HCT116 (cell line): ENCODE results near the gene SEMA3F. TPM values are rescaled to one million over a fixed set of nuclear protein-coding genes. Genes with fewer than 3 reads are reported as not detected.
"Not testable (repeated sequence)": the region's sequence is repeated elsewhere in the genome, so short reads cannot be mapped to it uniquely, and the experiment has no call there.

Experiments
- ATAC-seq: fragments of 200-7000 bp; cut with Tn5 transposase; 2 replicates; pipeline ENCODE4 v1.9.1; 2020; ENCODE audit warnings: mild to moderate bottlenecking, moderate library complexity
- BruUV-seq: library from RNA; stranded (reverse); fragments of 400-500 nt; replicated peaks from 2 replicates; lab custom pipeline; 2021; lab: Mats Ljungman, UMichigan
- CTCF ChIA-PET: fragments of 300-600 bp; sonication (Branson Sonifier 250); formaldehyde crosslinking; loops from one replicate; lab custom pipeline; 2021; ENCODE audit warnings: antibody characterized with exemption; lab: Charles Lee
- POLR2A ChIA-PET: fragments of 300-600, 350-600 bp; sonication (Branson Sonifier 250); formaldehyde crosslinking; loops from one replicate; lab custom pipeline; 2021; ENCODE audit warnings: antibody characterized with exemption; lab: Charles Lee
- RAD21 ChIA-PET, 2 experiments: fragments of 300-600 bp; sonication (Branson Sonifier 250); formaldehyde crosslinking; loops; one replicate each; lab custom pipeline; 2023; ENCODE audit warnings: low total read pairs in 2 of 2; ENCODE audit not compliant: uncharacterized antibody in 2 of 2, unreplicated experiment in 2 of 2, low non-redundant PET in 1 of 2; lab: Charles Lee
- DNase-seq: peaks from one replicate; pipeline ENCODE4 v3.0.0-alpha.2; 2010; ENCODE audit warnings: low read depth, low spot score
- H2AFZ ChIP-seq: fragments of 200-600 bp; shearing (Covaris generic), sonication (generic); 2 replicates; pipeline ENCODE4 v1.6.1; 2017; ENCODE audit warnings: low read depth, mixed run types, mixed read lengths, antibody characterized with exemption, low read length; ENCODE audit not compliant: poor library complexity, severe bottlenecking
- H3K27ac ChIP-seq: 2 replicates; pipeline ENCODE4 v1.5.1; 2012; ENCODE audit warnings: low read depth, low read length
- H3K27me3 ChIP-seq: fragments of 200-600 bp; sonication (generic); 2 replicates; pipeline ENCODE4 v1.6.1; 2016; ENCODE audit warnings: mixed run types, low read length, mixed read lengths; ENCODE audit not compliant: insufficient read depth
- H3K36me3 ChIP-seq, 2 experiments: fragments of 200-500 bp in 1 of 2; fragments of 200-600 bp in 1 of 2; sonication (Bioruptor generic) in 1 of 2; sonication (generic) in 1 of 2; 2 replicates each; pipeline versions ENCODE4 v1.5.1 to v1.6.1; 2014 to 2016; ENCODE audit warnings: low read length in 2 of 2, inconsistent platforms in 1 of 2, mixed read lengths in 1 of 2, mixed run types in 1 of 2; ENCODE audit not compliant: insufficient read depth in 2 of 2, control insufficient read depth in 1 of 2
- H3K4me1 ChIP-seq, 2 experiments: fragments of 200-600 bp in 1 of 2; sonication (generic) in 1 of 2; 2 replicates each; pipeline versions ENCODE4 v1.5.1 to v1.6.1; 2012 to 2017; ENCODE audit warnings: low read length in 2 of 2, inconsistent platforms in 1 of 2, mild to moderate bottlenecking in 1 of 2, mixed read lengths in 1 of 2, mixed run types in 1 of 2, moderate library complexity in 1 of 2; ENCODE audit not compliant: insufficient read depth in 2 of 2, control insufficient read depth in 1 of 2
- H3K4me2 ChIP-seq: fragments of 200-600 bp; sonication (generic); 2 replicates; pipeline ENCODE4 v1.6.1; 2017; ENCODE audit warnings: mixed run types, low read length, mixed read lengths
- H3K4me3 ChIP-seq, 2 experiments: fragments of 200-600 bp in 1 of 2; sonication (generic) in 1 of 2; replicated peaks in 1 of 2; 2 replicates each; pipeline ENCODE4 v1.5.1; 2011 to 2016; ENCODE audit warnings: low read length in 2 of 2, control low read depth in 1 of 2, low read depth in 1 of 2, mild to moderate bottlenecking in 1 of 2, mixed read lengths in 1 of 2, mixed run types in 1 of 2
- H3K79me2 ChIP-seq: fragments of 200-600 bp; sonication (generic); 2 replicates; pipeline ENCODE4 v1.6.1; 2017; ENCODE audit warnings: mild to moderate bottlenecking, mixed run types, low read length, moderate library complexity, mixed read lengths; ENCODE audit not compliant: insufficient read depth
- H3K9ac ChIP-seq: fragments of 200-600 bp; sonication (generic); 2 replicates; pipeline ENCODE4 v1.6.1; 2016; ENCODE audit warnings: low read length, mixed read lengths
- H3K9me2 ChIP-seq: fragments of 200-600 bp; sonication (generic), shearing (Covaris generic); 2 replicates; pipeline ENCODE4 v1.6.1; 2017; ENCODE audit warnings: mixed run types, mild to moderate bottlenecking, moderate library complexity; ENCODE audit not compliant: insufficient read depth
- H3K9me3 ChIP-seq, 2 experiments: fragments of 200-500 bp in 1 of 2; fragments of 200-600 bp in 1 of 2; sonication (Bioruptor generic) in 1 of 2; sonication (generic) in 1 of 2; 2 replicates each; pipeline ENCODE4 v1.6.1; 2014 to 2017; ENCODE audit warnings: low read length in 2 of 2, mixed read lengths in 2 of 2, inconsistent platforms in 1 of 2, low read depth in 1 of 2, mild to moderate bottlenecking in 1 of 2, mixed run types in 1 of 2, moderate library complexity in 1 of 2; ENCODE audit not compliant: control insufficient read depth in 1 of 2, insufficient read depth in 1 of 2
- H4K20me1 ChIP-seq: fragments of 200-600 bp; sonication (generic), shearing (Covaris generic); 2 replicates; pipeline ENCODE4 v1.6.1; 2017; ENCODE audit warnings: mixed run types, mild to moderate bottlenecking, moderate library complexity; ENCODE audit not compliant: insufficient read depth
- CEBPB ChIP-seq: IDR thresholded peaks from 2 replicates; pipeline ENCODE4 v1.6.1; 2012; ENCODE audit warnings: low read depth
- CTCF ChIP-seq, 3 experiments: fragments of 200-600 bp in 1 of 3; sonication (generic) in 1 of 3; IDR thresholded peaks in 2 of 3; conservative IDR thresholded peaks in 1 of 3; 2 replicates each; pipeline ENCODE4 v1.5.1; 2012 to 2017; ENCODE audit warnings: low read depth in 2 of 3, low read length in 2 of 3, antibody characterized with exemption in 1 of 3, borderline replicate concordance in 1 of 3, control low read depth in 1 of 3, mild to moderate bottlenecking in 1 of 3, mixed read lengths in 1 of 3, mixed run types in 1 of 3, moderate library complexity in 1 of 3; ENCODE audit not compliant: insufficient read depth in 1 of 3
- POLR2A ChIP-seq: IDR thresholded peaks from 2 replicates; pipeline ENCODE4 v1.7.0; 2011; ENCODE audit warnings: borderline replicate concordance; ENCODE audit not compliant: insufficient read depth, insufficient read length; ENCODE audit errors: extremely low read depth
- POLR2AphosphoS5 ChIP-seq: IDR thresholded peaks from 2 replicates; pipeline ENCODE4 v1.6.1; 2011; ENCODE audit warnings: mild to moderate bottlenecking, low read depth, low read length, moderate library complexity
- RAD21 ChIP-seq: IDR thresholded peaks from 2 replicates; pipeline ENCODE4 v1.6.1; 2012; ENCODE audit warnings: low read depth, mild to moderate bottlenecking
- SP1 ChIP-seq: IDR thresholded peaks from 2 replicates; pipeline ENCODE4 v1.6.1; 2012; ENCODE audit warnings: low read depth
- SRF ChIP-seq: IDR thresholded peaks from 2 replicates; pipeline ENCODE4 v1.6.1; 2012; ENCODE audit warnings: low read depth
- YY1 ChIP-seq: IDR thresholded peaks from 2 replicates; pipeline ENCODE4 v1.6.1; 2011; ENCODE audit warnings: low read length, low read depth, moderate library complexity, mild to moderate bottlenecking; ENCODE audit not compliant: insufficient replicate concordance; ENCODE audit errors: extremely low read depth
- ZBTB33 ChIP-seq: IDR thresholded peaks from 2 replicates; pipeline ENCODE4 v1.6.1; 2011; ENCODE audit warnings: mild to moderate bottlenecking, low read length, moderate library complexity; ENCODE audit not compliant: insufficient replicate concordance; ENCODE audit errors: extremely low read depth
- ZFX ChIP-seq: fragments of 450-650 bp; IDR thresholded peaks from 2 replicates; pipeline ENCODE4 v1.6.1; 2017
- ZNF274 ChIP-seq: fragments of 200-500 bp; sonication (Bioruptor generic); IDR thresholded peaks from 2 replicates; pipeline ENCODE4 v1.6.1; 2014; ENCODE audit warnings: mild to moderate bottlenecking, low read depth, low read length, inconsistent platforms
- intact Hi-C: fragments of 100-400 bp; cut with micrococcal nuclease; formaldehyde crosslinking; loops from 2 replicates; pipeline ENCODE4 v1.10.0; 2022
- total RNA-seq: library from RNA; stranded (reverse); gene quantifications from one replicate; pipeline ENCODE4 v1.2.1, GENCODE V29; 2021; ENCODE audit not compliant: unreplicated experiment

Gene SEMA3F
- total RNA-seq, 1 experiment from 2014 or later, result 15.7 TPM

GRCh38 chr3:50227390-50228183 lies 72.5 kb downstream of the SEMA3F start:
- no peaks in the 10 kb centered on the region for H3K9me2 ChIP-seq
- H3K9me3 ChIP-seq, result no peaks in the 10 kb centered on the region
- BruUV-seq, result TSS peak; percentile 76
- intact Hi-C loops, result loop anchor here (1.0 kb wide), 5 partner anchors 8 to 46 kb away; no protein-coding TSS in a partner anchor
- peaks cover 10 to 34% of the 10 kb centered on the region in 2 experiments for H3K4me1 ChIP-seq
- H2AFZ ChIP-seq, result peak overlapping the region; percentile 82
- H3K27ac ChIP-seq, result peak overlapping the region; percentile 87
- H3K36me3 ChIP-seq, result no peaks in the 10 kb centered on the region
- RAD21 ChIA-PET, result interaction anchor here (0.9 to 4.7 kb wide), 9 partner anchors 8 to 42 kb away, joined by 3 to 48 read pairs (median 6); partner anchors contain the start of gene SEMA3B (in 1 of the 2)
- peak overlapping the region; percentile 58 to 87 for H3K4me3 ChIP-seq
- H3K79me2 ChIP-seq, result no peaks in the 10 kb centered on the region
- H4K20me1 ChIP-seq, result no peaks in the 10 kb centered on the region
- no peaks in the 10 kb centered on the region for H3K27me3 ChIP-seq
- peak overlapping the region; percentile 100 for H3K4me2 ChIP-seq
- TF ChIP-seq ZBTB33 (peak; percentile 54), CEBPB (no peak), SP1 (no peak), POLR2AphosphoS5 (peak; percentile 76), CTCF (IDR thresholded peaks at IDR 0.05 in 2 of 3, conservative IDR thresholded peaks at IDR 0.05 in 1 of 3; ENCODE audit: borderline replicate concordance in 1 of 3, insufficient read depth in 1 of 3, low read depth in 2 of 3, low read length in 2 of 3) (peak in 2 of 3 experiments; percentile 70 to 76; a peak in 4 of 6 replicates), POLR2A (peak; percentile 62), ZFX (peak; percentile 33; the same call in 1 of the 2 replicates), ZNF274 (no peak), RAD21 (no peak), YY1 (peak; percentile 70), SRF (no peak)
- POLR2A ChIA-PET, result interaction anchor here (0.6 to 3.3 kb wide), 8 partner anchors 8 to 274 kb away, joined by 3 to 14 read pairs (median 5); partner anchors contain the start of gene GNAI2
- H3K9ac ChIP-seq, result peak overlapping the region; percentile 80
- DNase-seq (peak; percentile 95), ATAC-seq (peak; percentile 86)
- CTCF ChIA-PET, result interaction anchor here (0.9 to 6.3 kb wide), 18 partner anchors 8 to 104 kb away, joined by 3 to 164 read pairs (median 6); partner anchors contain the start of genes GNAI2, GNAT1, HYAL3 and IFRD2

- H3K27me3 ChIP-seq, ATAC-seq, H4K20me1 ChIP-seq, BruUV-seq, H2AFZ ChIP-seq, H3K79me2 ChIP-seq, H3K36me3 ChIP-seq, DNase-seq, intact Hi-C loops, H3K9me2 ChIP-seq, H3K9me3 ChIP-seq: not testable (repeated sequence)
- POLR2A ChIA-PET, result interaction anchor here (0.6 to 1.2 kb wide), 3 partner anchors 15 to 86 kb away, joined by 3 to 5 read pairs (median 3); no protein-coding TSS in a partner anchor
- Histone ChIP-seq H3K4me2 (peak overlapping the region; percentile 100), H3K9ac (peak overlapping the region; percentile 80), H3K4me3 (peak overlapping the region; percentile 58 to 87), H3K27ac (peak overlapping the region; percentile 87), H3K4me1 (peaks cover 10 to 36% of the 10 kb centered on the region in 2 experiments)
- CTCF ChIA-PET, result interaction anchor here (1.4 to 6.3 kb wide), 5 partner anchors 18 to 71 kb away, joined by 5 to 164 read pairs (median 25); partner anchors contain the start of genes GNAT1, HYAL3 and NAA80
- RAD21 ChIA-PET, result interaction anchor here (1.8 to 4.7 kb wide), 4 partner anchors 7 to 34 kb away, joined by 6 to 45 read pairs (median 10); no protein-coding TSS in a partner anchor
Observed at GRCh38 chr3:50228184-50228763, 73.2 kb downstream of the SEMA3F start.
